ENCODE measurements around the gene IFITM1.

DNA sequence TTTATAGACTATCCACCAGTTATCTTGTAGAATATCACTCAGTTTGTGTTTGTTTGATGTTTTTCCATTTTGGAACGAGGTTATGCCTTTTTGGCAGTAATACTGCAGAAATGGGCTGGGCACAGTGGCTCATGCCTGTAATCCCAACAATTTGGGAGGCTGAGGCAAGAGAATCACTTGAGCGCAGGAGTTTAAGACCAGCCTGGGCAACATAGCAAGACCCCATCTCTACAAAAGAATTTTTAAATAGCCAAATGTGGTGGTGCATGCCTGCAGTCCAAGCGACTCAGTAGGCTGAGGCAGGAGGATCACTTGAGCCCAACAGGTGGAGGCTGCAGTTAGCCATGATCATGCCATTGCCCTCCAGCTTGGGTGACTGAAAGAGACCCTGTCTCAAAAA, 32.7 kb downstream of the IFITM1 start:
- TF ChIP-seq EZH2phosphoT487 (IDR thresholded peaks at IDR 0.05; ENCODE audit: insufficient read depth, low read depth) (no peak), EZH2 (IDR thresholded peaks at IDR 0.05; ENCODE audit: insufficient read depth, poor library complexity, severe bottlenecking) (no peak)
